HG02981 (cell line): ENCODE measurements around the gene RPUSD2.
"Not testable (repeated sequence)": the region's sequence is repeated elsewhere in the genome, so short reads cannot be mapped to it uniquely, and the experiment has no call there.

Experiments used
- ATAC-seq: cut with Tn5 transposase; IDR thresholded peaks from one replicate; pipeline ENCODE4 v1.9.1; 2021; ENCODE audit warnings: mild to moderate bottlenecking, moderate library complexity; ENCODE audit not compliant: unreplicated experiment

RPUSD2 gene

GRCh38 chr15:40565333-40566238, 3.5 kb upstream of the RPUSD2 start:
- ATAC-seq, result no peak

- no peak for ATAC-seq
Observed at GRCh38 chr15:40567111-40567510, 2.0 kb upstream of the RPUSD2 start.

GRCh38 chr15:40575113-40575512, 6.0 kb downstream of the RPUSD2 start:
- no peak for ATAC-seq

GRCh38 chr15:40576914-40577313, 7.8 kb downstream of the RPUSD2 start:
- ATAC-seq, result not testable (repeated sequence)

- ATAC-seq, result no peak
Observed at GRCh38 chr15:40578892-40579291, 9.8 kb downstream of the RPUSD2 start.

- not testable (repeated sequence) for ATAC-seq
Observed at GRCh38 chr15:40581796-40582195, 12.7 kb downstream of the RPUSD2 start.

GRCh38 chr15:40582726-40583246, 13.7 kb downstream of the RPUSD2 start:
- no peak for ATAC-seq

- ATAC-seq, result no peak
Observed at GRCh38 chr15:40584191-40584590, 15.1 kb downstream of the RPUSD2 start.

- ATAC-seq, result no peak
Observed at GRCh38 chr15:40590667-40591050, 21.6 kb downstream of the RPUSD2 start.

GRCh38 chr15:40591389-40591788, 22.3 kb downstream of the RPUSD2 start:
- no peak for ATAC-seq

GRCh38 chr15:40593165-40593564, 24.1 kb downstream of the RPUSD2 start:
- ATAC-seq, result no peak

GRCh38 chr15:40593588-40594428, 24.7 kb downstream of the RPUSD2 start, which contains the start of gene KNL1:
Gene KNL1 (plus strand): TSS chr15:40594249. CDS start chr15:40602932, 8,683 bp downstream.
- ATAC-seq, result peak; percentile 66

- ATAC-seq, result peak; percentile 35
Observed at GRCh38 chr15:40594429-40594836, 25.3 kb downstream of the RPUSD2 start.

- ATAC-seq, result no peak
Observed at GRCh38 chr15:40595219-40595618, 26.1 kb downstream of the RPUSD2 start.

- ATAC-seq, result no peak
Observed at GRCh38 chr15:40595773-40596172, 26.7 kb downstream of the RPUSD2 start.

- no peak for ATAC-seq
Observed at GRCh38 chr15:40597024-40597423, 27.9 kb downstream of the RPUSD2 start.

- no peak for ATAC-seq
Observed at GRCh38 chr15:40598126-40598525, 29.0 kb downstream of the RPUSD2 start.

- ATAC-seq, result no peak
Observed at GRCh38 chr15:40598672-40599071, 29.6 kb downstream of the RPUSD2 start.

- no peak for ATAC-seq
Observed at GRCh38 chr15:40600956-40601355, 31.9 kb downstream of the RPUSD2 start.

GRCh38 chr15:40603935-40604334, 34.8 kb downstream of the RPUSD2 start:
- no peak for ATAC-seq

- ATAC-seq, result no peak
Observed at GRCh38 chr15:40613080-40613479, 44.0 kb downstream of the RPUSD2 start.
